ENCODE measurements around the gene PRKCA. TPM values are rescaled to one million over a fixed set of nuclear protein-coding genes. Genes with fewer than 3 reads are reported as not detected.

Gene PRKCA
- total and polyA plus RNA-seq, 2 experiments from 2014 or later, result 6.4 to 35.4 TPM

- Mint-ChIP-seq H3K27ac (peak overlapping the region; percentile 82), H3K27me3 (ENCODE audit: insufficient read depth, low read depth, poor library complexity) (peaks cover 8% of the 10 kb centered on the region), H3K4me3 (no peak overlapping the region), H3K9me3 (no peaks in the 10 kb centered on the region; the same call in 2 of the 3 replicates), H3K36me3 (ENCODE audit: low read depth) (no peaks in the 10 kb centered on the region; the same call in 2 of the 3 replicates), H3K4me1 (peaks cover 38% of the 10 kb centered on the region)
- no peak overlapping the region for H3K4me2 ChIP-seq
- H3K4me1 ChIP-seq (ENCODE audit: insufficient read depth), result peaks cover 12% of the 10 kb centered on the region
- no peaks in the 10 kb centered on the region for H3K36me3 ChIP-seq (ENCODE audit: insufficient read depth)
- no peaks in the 10 kb centered on the region for H3K79me2 ChIP-seq (replicated peaks; ENCODE audit: insufficient read depth)
- no peak overlapping the region for H2AFZ ChIP-seq
- peak; percentile 69 for ATAC-seq
- no peak for TF ChIP-seq CREB1 (CRISPR knock-in tag; IDR thresholded peaks at IDR 0.05; ENCODE audit: low read depth)
- TF ChIP-seq EZH2 (IDR thresholded peaks at IDR 0.05; ENCODE audit: low read depth, unreplicated experiment), result no peak
- H3K4me3 ChIP-seq, result no peak overlapping the region
- H3K27ac ChIP-seq (ENCODE audit: low read depth), result no peak overlapping the region
- no peaks in the 10 kb centered on the region for H3K9me2 ChIP-seq (ENCODE audit: insufficient read depth)
- no peaks in the 10 kb centered on the region for H4K20me1 ChIP-seq (replicated peaks; ENCODE audit: insufficient read depth)
- no peaks in the 10 kb centered on the region for H3K27me3 ChIP-seq (ENCODE audit: insufficient read depth)
- no peak for DNase-seq (ENCODE audit: low spot score)
- no peaks in the 10 kb centered on the region for H3F3A ChIP-seq (replicated peaks; ENCODE audit: low read depth)
Observed at GRCh38 chr17:66783656-66784381, 481.4 kb downstream of the PRKCA start.

GRCh38 chr17:66784621-66785364 lies 482.4 kb downstream of the PRKCA start:
- no peaks in the 10 kb centered on the region for H4K20me1 ChIP-seq (replicated peaks; ENCODE audit: insufficient read depth)
- ATAC-seq (no peak), DNase-seq (ENCODE audit: low spot score) (no peak)
- no peak overlapping the region for H3K27ac Mint-ChIP-seq
- H3K9me2 ChIP-seq (ENCODE audit: insufficient read depth), result no peaks in the 10 kb centered on the region
- H3F3A ChIP-seq (replicated peaks; ENCODE audit: low read depth), result no peaks in the 10 kb centered on the region
- H3K4me1 ChIP-seq (ENCODE audit: insufficient read depth), result peaks cover 3% of the 10 kb centered on the region; the same call in 1 of the 2 replicates
- H3K79me2 ChIP-seq (replicated peaks; ENCODE audit: insufficient read depth), result no peaks in the 10 kb centered on the region
- no peak overlapping the region for H2AFZ ChIP-seq
- H3K36me3 ChIP-seq (ENCODE audit: insufficient read depth), result no peaks in the 10 kb centered on the region
- H3K4me1 Mint-ChIP-seq, result peaks cover 33% of the 10 kb centered on the region
- no peaks in the 10 kb centered on the region; the same call in 2 of the 3 replicates for H3K9me3 Mint-ChIP-seq
- H3K4me3 ChIP-seq, result no peak overlapping the region
- no peak overlapping the region for H3K4me3 Mint-ChIP-seq
- no peak overlapping the region for H3K4me2 ChIP-seq
- H3K27ac ChIP-seq (ENCODE audit: low read depth), result no peak overlapping the region
- H3K27me3 ChIP-seq (ENCODE audit: insufficient read depth), result no peaks in the 10 kb centered on the region
- peaks cover 8% of the 10 kb centered on the region for H3K27me3 Mint-ChIP-seq (ENCODE audit: insufficient read depth, low read depth, poor library complexity)
- no peaks in the 10 kb centered on the region; the same call in 2 of the 3 replicates for H3K36me3 Mint-ChIP-seq (ENCODE audit: low read depth)
- TF ChIP-seq ZNF331 (CRISPR knock-in tag; IDR thresholded peaks at IDR 0.05; ENCODE audit: low read depth) (no peak), ZNF462 (CRISPR knock-in tag; IDR thresholded peaks at IDR 0.05) (no peak), STAT1 (IDR thresholded peaks at IDR 0.05; ENCODE audit: unreplicated experiment) (no peak), CREB1 (CRISPR knock-in tag; IDR thresholded peaks at IDR 0.05; ENCODE audit: low read depth) (no peak), ETS1 (IDR thresholded peaks at IDR 0.05) (no peak), JUNB (IDR thresholded peaks at IDR 0.05; ENCODE audit: unreplicated experiment) (no peak), EZH2phosphoT487 (IDR thresholded peaks at IDR 0.05; ENCODE audit: unreplicated experiment) (no peak), NANOG (IDR thresholded peaks at IDR 0.05; ENCODE audit: borderline replicate concordance) (no peak), POLR2AphosphoS5 (IDR thresholded peaks at IDR 0.05; ENCODE audit: low read depth) (no peak)
